Fibroblast of lung (primary cell): ENCODE measurements around the gene ANKRD52.

Experiments used
- CTCF ChIP-seq, 2 donors: IDR thresholded peaks in 1 of 2; conservative IDR thresholded peaks in 1 of 2; 1 replicate in 1 of 2; 2 replicates in 1 of 2; pipeline ENCODE4 v1.5.1; 2011 to 2012; ENCODE audit warnings: low read length in 2 of 2, control low read depth in 1 of 2, inconsistent platforms in 1 of 2, low read depth in 1 of 2, mild to moderate bottlenecking in 1 of 2
- EZH2 ChIP-seq: IDR thresholded peaks from 2 replicates; pipeline ENCODE4 v1.5.1; 2012; ENCODE audit warnings: low read length, control low read depth, mild to moderate bottlenecking; ENCODE audit errors: missing control alignments

- no peak for TF ChIP-seq EZH2
- TF ChIP-seq CTCF (conservative IDR thresholded peaks at IDR 0.05 in 1 of 2, IDR thresholded peaks at IDR 0.05 in 1 of 2; ENCODE audit: low read depth in 1 of 2, low read length in 2 of 2): no peak
These were observed 21.2 kb downstream of the ANKRD52 start for GRCh38 chr12:56236985-56237384.
